NCI-H128 (cell line): ENCODE measurements around the gene HES1.
A peak's percentile ranks its signal among the peaks of the same experiment; 100 is the strongest.
"Not testable (repeated sequence)": the region's sequence is repeated elsewhere in the genome, so short reads cannot be mapped to it uniquely, and the experiment has no call there.

Experiments used
- DNase-seq: peaks from one replicate; lab custom pipeline; 2025; ENCODE audit not compliant: unreplicated experiment; lab: John Stamatoyannopoulos, UW

Gene HES1

GRCh38 chr3:194124193-194124592 lies 11.8 kb upstream of the HES1 start:
- no peak for DNase-seq

GRCh38 chr3:194125442-194125841 lies 10.5 kb upstream of the HES1 start:
- no peak for DNase-seq

GRCh38 chr3:194126790-194127189 lies 9.2 kb upstream of the HES1 start:
- no peak for DNase-seq

GRCh38 chr3:194128202-194128918 lies 7.6 kb upstream of the HES1 start:
- DNase-seq: no peak

GRCh38 chr3:194128919-194129295 lies 7.0 kb upstream of the HES1 start:
- DNase-seq: not testable (repeated sequence)

GRCh38 chr3:194129581-194130133 lies 6.3 kb upstream of the HES1 start:
- no peak for DNase-seq

GRCh38 chr3:194130188-194130587 lies 5.8 kb upstream of the HES1 start:
- no peak for DNase-seq

GRCh38 chr3:194130807-194131589 lies 5.0 kb upstream of the HES1 start:
- DNase-seq: peak; percentile 48

GRCh38 chr3:194132465-194133286 lies 3.3 kb upstream of the HES1 start:
- DNase-seq: no peak

GRCh38 chr3:194133661-194134230 lies 2.2 kb upstream of the HES1 start:
- DNase-seq: no peak

- no peak for DNase-seq
Measured at GRCh38 chr3:194134231-194134756, 1.7 kb upstream of the HES1 start.

- peak; percentile 68 for DNase-seq
Measured at GRCh38 chr3:194134757-194135515, 1.0 kb upstream of the HES1 start.

- no peak for DNase-seq
Measured at GRCh38 chr3:194135516-194135805, 487 bp upstream of the HES1 start.

GRCh38 chr3:194136519-194137007 lies 615 bp downstream of the HES1 start:
- DNase-seq: no peak

- no peak for DNase-seq
Measured at GRCh38 chr3:194137008-194137505, 1.1 kb downstream of the HES1 start.

GRCh38 chr3:194137506-194138474 lies 1.8 kb downstream of the HES1 start:
- DNase-seq: no peak

- no peak for DNase-seq
Measured at GRCh38 chr3:194138732-194139070, 2.8 kb downstream of the HES1 start.

- no peak for DNase-seq
Measured at GRCh38 chr3:194139071-194139813, 3.3 kb downstream of the HES1 start.
